HEK293T (cell line): ENCODE results near the gene SEC11C.

Source experiments
- CTCF ChIA-PET: fragments of 350-600 bp; formaldehyde crosslinking; extraction: SDS; loops from one replicate; lab custom pipeline; 2021; ENCODE audit warnings: antibody characterized with exemption, inconsistent platforms; lab: Yijun Ruan, JAX
- POLR2A ChIA-PET: fragments of 350-600 bp; formaldehyde crosslinking; extraction: SDS; loops from one replicate; lab custom pipeline; 2020; ENCODE audit warnings: antibody characterized with exemption, inconsistent platforms; lab: Yijun Ruan, JAX
- DNase-seq: peaks from one replicate; pipeline ENCODE4 v3.0.0; 2012; ENCODE audit warnings: mixed read lengths; ENCODE audit errors: extremely low spot score
- ARNT ChIP-seq: fragments of 450-650 bp; IDR thresholded peaks from 2 replicates; pipeline ENCODE4 v1.6.1; 2017; ENCODE audit warnings: mild to moderate bottlenecking
- BHLHE40 ChIP-seq: fragments of 450-650 bp; IDR thresholded peaks from 2 replicates; pipeline ENCODE4 v1.6.1; 2016; ENCODE audit warnings: mild to moderate bottlenecking, moderate library complexity, borderline replicate concordance
- CTBP1 ChIP-seq: fragments of 450-650 bp; IDR thresholded peaks from 2 replicates; pipeline ENCODE4 v1.6.1; 2016; ENCODE audit warnings: borderline replicate concordance
- ELF4 ChIP-seq: fragments of 450-650 bp; IDR thresholded peaks from 2 replicates; pipeline ENCODE4 v1.6.1; 2017; ENCODE audit warnings: antibody characterized with exemption
- FOXA1 ChIP-seq: fragments of 450-650 bp; IDR thresholded peaks from 2 replicates; pipeline ENCODE4 v1.6.1; 2016; ENCODE audit warnings: mild to moderate bottlenecking
- FOXK2 ChIP-seq: fragments of 450-650 bp; IDR thresholded peaks from 2 replicates; pipeline ENCODE4 v1.6.1; 2016; ENCODE audit warnings: mild to moderate bottlenecking
- FOXM1 ChIP-seq: fragments of 450-650 bp; IDR thresholded peaks from 2 replicates; pipeline ENCODE4 v1.6.1; 2017; ENCODE audit warnings: mild to moderate bottlenecking, borderline replicate concordance
- HDGF ChIP-seq: fragments of 450-650 bp; IDR thresholded peaks from 2 replicates; pipeline ENCODE4 v1.6.1; 2017; ENCODE audit warnings: antibody characterized with exemption, borderline replicate concordance
- L3MBTL2 ChIP-seq: fragments of 450-650 bp; conservative IDR thresholded peaks from 2 replicates; pipeline ENCODE4 v1.6.1; 2016; ENCODE audit warnings: mild to moderate bottlenecking
- LEF1 ChIP-seq: fragments of 450-650 bp; IDR thresholded peaks from 2 replicates; pipeline ENCODE4 v1.6.1; 2017; ENCODE audit warnings: mild to moderate bottlenecking, borderline replicate concordance
- NFRKB ChIP-seq: fragments of 450-650 bp; IDR thresholded peaks from 2 replicates; pipeline ENCODE4 v1.6.1; 2016; ENCODE audit warnings: mild to moderate bottlenecking, moderate library complexity
- PKNOX1 ChIP-seq: fragments of 450-650 bp; IDR thresholded peaks from 2 replicates; pipeline ENCODE4 v1.6.1; 2016
- SP1 ChIP-seq: fragments of 450-650 bp; IDR thresholded peaks from 2 replicates; pipeline ENCODE4 v1.6.1; 2017
- SUZ12 ChIP-seq: fragments of 450-650 bp; IDR thresholded peaks from 2 replicates; pipeline ENCODE4 v1.6.1; 2016; ENCODE audit warnings: mild to moderate bottlenecking
- TARDBP ChIP-seq: fragments of 450-650 bp; IDR thresholded peaks from 2 replicates; pipeline ENCODE4 v1.6.1; 2016
- ZNF384 ChIP-seq: fragments of 450-650 bp; IDR thresholded peaks from 2 replicates; pipeline ENCODE4 v1.6.1; 2016

Gene SEC11C

DNA sequence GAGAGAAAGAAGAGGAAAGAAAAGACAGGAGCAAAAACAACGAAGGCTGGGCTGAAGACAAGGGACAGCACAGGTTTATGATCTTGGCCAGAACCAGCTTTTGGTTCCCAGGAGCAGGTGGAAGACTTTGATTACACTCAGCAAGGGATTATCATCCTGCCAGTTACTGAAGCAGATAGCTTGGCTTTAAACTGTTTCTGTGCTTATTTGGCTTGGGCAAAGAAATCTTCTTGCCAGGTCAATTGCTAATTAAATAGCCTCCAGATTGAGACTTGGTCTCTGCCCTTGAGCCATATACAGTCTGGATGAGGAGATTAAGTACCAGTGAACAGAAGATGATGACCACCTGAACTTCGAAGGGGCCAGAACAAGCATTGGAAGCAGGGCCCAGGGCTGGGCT is 58.0 kb downstream of the SEC11C start:
- TF ChIP-seq PKNOX1 (no peak), LEF1 (no peak), NFRKB (no peak), FOXM1 (no peak), FOXK2 (no peak), CTBP1 (no peak), ARNT (no peak), HDGF (no peak), SP1 (no peak), L3MBTL2 (no peak), ZNF384 (no peak), TARDBP (no peak), BHLHE40 (no peak), FOXA1 (no peak), ELF4 (no peak), SUZ12 (no peak)
- DNase-seq: no peak
- ChIA-PET CTCF (no interaction called here), POLR2A (no interaction called here)

DNA sequence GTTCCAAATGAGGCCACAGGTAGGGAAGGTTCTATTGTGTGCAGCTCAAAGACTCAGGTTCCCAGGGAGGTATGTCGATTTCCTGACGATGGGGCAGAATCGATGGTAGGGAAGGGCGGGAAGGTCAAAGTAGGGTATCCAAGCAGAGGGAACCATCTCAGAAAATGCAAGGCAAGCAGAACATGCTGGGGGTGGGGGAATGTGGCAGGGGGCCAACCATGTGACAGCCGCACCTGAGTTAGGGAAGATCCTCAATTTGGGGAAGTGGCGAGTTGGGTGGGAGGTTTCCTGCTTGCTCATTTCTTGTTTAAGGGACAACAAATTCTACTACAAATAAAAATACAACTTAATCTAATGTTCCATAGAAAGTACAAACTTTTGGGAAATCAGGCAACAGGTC is 58.5 kb downstream of the SEC11C start:
- TF ChIP-seq FOXA1 (no peak), TARDBP (no peak), HDGF (no peak), ELF4 (no peak), L3MBTL2 (no peak), ARNT (no peak), FOXK2 (no peak), FOXM1 (no peak), NFRKB (no peak), CTBP1 (no peak), ZNF384 (no peak), LEF1 (no peak), SP1 (no peak), PKNOX1 (no peak), BHLHE40 (no peak)
- ChIA-PET CTCF (no interaction called here), POLR2A (no interaction called here)
- no peak for DNase-seq

- TF ChIP-seq L3MBTL2 (no peak), ARNT (no peak), PKNOX1 (no peak), ZNF384 (no peak), TARDBP (no peak), FOXK2 (no peak), BHLHE40 (no peak), FOXA1 (no peak), HDGF (no peak), FOXM1 (no peak), CTBP1 (no peak), NFRKB (no peak), SP1 (no peak), ELF4 (no peak)
- no peak for DNase-seq
- ChIA-PET CTCF (no interaction called here), POLR2A (no interaction called here)
These were observed 61.1 kb downstream of the SEC11C start for GRCh38 chr18:59200787-59201186.

DNA sequence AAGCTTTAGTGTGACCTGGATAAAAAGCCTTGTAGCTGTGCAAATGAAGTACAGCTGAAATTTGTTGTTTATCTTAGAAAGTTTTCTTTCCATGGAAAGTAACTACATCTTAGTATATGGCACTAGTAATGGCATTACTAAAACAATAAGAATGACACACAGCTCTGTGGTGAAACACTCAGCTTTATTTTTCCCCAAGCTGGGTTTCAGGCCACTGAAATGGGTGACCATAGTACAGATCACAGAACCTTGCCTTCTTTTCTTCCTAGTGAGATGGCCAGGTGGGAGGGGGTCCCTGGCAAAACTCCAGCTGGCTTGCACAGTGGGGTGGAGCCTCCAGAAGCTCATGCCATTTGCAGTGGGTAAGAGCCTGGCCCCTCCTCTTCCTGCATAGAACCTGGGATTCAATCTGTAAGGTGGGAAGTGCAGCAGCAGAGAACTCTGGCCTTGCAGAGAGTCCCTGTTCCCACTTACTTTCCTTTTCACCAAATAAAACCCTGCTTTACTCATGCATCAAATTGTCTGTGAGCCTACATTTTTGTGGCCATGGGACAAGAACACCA is 62.7 kb downstream of the SEC11C start:
- TF ChIP-seq SP1: no peak
- no peak for TF ChIP-seq ARNT
- TF ChIP-seq SUZ12: no peak
- TF ChIP-seq NFRKB: no peak
- TF ChIP-seq FOXM1: no peak
- TF ChIP-seq ELF4: no peak
- no peak for TF ChIP-seq BHLHE40
- no peak for TF ChIP-seq CTBP1
- no peak for TF ChIP-seq LEF1
- TF ChIP-seq FOXA1: no peak
- no peak for TF ChIP-seq PKNOX1
- no peak for TF ChIP-seq HDGF
- no peak for TF ChIP-seq FOXK2
- TF ChIP-seq L3MBTL2: no peak
- no peak for TF ChIP-seq ZNF384
- no peak for TF ChIP-seq TARDBP
- POLR2A ChIA-PET: no interaction called here
- CTCF ChIA-PET: no interaction called here
- no peak for DNase-seq

DNA sequence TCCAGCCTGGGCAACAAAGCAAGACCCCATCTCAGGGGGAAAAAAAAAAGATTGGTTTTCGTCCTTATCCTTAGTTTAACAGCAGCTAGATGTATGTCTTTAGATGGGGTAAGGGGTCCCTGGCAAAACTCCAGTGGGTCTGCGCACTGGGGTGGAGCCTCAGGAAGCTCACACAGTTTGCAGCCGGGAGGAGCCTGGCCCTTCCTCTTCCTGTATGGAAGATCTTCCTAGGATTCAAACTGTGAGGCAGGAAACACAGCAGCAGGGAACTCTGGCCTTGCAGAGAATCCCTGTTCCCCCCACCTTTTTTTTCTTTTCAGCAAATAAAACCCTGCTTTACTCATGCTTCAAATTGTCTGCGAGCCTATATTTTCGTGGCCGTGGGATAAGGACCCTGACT is 67.8 kb downstream of the SEC11C start:
- ChIA-PET POLR2A (no interaction called here), CTCF (no interaction called here)
- no peak for DNase-seq
- TF ChIP-seq ZNF384 (no peak), ARNT (no peak), FOXK2 (no peak), L3MBTL2 (no peak), FOXM1 (no peak)
